ENCODE data around the gene FGA. TPM values are rescaled to one million over a fixed set of nuclear protein-coding genes. Genes with fewer than 3 reads are reported as not detected.
A peak's percentile ranks its signal among the peaks of the same experiment; 100 is the strongest.

Gene FGA
- total RNA-seq, 1 experiment from 2014 or later, result not detected

- Histone ChIP-seq H3K4me2 (no peak overlapping the region), H3K27ac (no peak overlapping the region), H2AFZ (no peak overlapping the region), H3K27me3 (ENCODE audit: insufficient read depth, low read depth) (no peaks in the 10 kb centered on the region), H3K4me3 (no peak overlapping the region), H3K9me3 (ENCODE audit: insufficient read depth, low read depth) (no peaks in the 10 kb centered on the region), H3K36me3 (ENCODE audit: low read depth) (no peaks in the 10 kb centered on the region), H3F3A (ENCODE audit: insufficient read depth, low read depth) (no peaks in the 10 kb centered on the region), H3K4me1 (replicated peaks; ENCODE audit: insufficient read depth) (no peaks in the 10 kb centered on the region), H3K9me2 (ENCODE audit: insufficient read depth) (no peaks in the 10 kb centered on the region), H3K79me2 (ENCODE audit: low read depth) (no peaks in the 10 kb centered on the region), H4K20me1 (ENCODE audit: insufficient read depth) (no peaks in the 10 kb centered on the region)
- DNase-seq, result peak in 1 of 2 experiments; percentile 36
- TF ChIP-seq, protein P1, sequence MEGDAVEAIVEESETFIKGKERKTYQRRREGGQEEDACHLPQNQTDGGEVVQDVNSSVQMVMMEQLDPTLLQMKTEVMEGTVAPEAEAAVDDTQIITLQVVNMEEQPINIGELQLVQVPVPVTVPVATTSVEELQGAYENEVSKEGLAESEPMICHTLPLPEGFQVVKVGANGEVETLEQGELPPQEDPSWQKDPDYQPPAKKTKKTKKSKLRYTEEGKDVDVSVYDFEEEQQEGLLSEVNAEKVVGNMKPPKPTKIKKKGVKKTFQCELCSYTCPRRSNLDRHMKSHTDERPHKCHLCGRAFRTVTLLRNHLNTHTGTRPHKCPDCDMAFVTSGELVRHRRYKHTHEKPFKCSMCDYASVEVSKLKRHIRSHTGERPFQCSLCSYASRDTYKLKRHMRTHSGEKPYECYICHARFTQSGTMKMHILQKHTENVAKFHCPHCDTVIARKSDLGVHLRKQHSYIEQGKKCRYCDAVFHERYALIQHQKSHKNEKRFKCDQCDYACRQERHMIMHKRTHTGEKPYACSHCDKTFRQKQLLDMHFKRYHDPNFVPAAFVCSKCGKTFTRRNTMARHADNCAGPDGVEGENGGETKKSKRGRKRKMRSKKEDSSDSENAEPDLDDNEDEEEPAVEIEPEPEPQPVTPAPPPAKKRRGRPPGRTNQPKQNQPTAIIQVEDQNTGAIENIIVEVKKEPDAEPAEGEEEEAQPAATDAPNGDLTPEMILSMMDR (conservative IDR thresholded peaks at IDR 0.05), result no peak
- TF ChIP-seq EZH2 (IDR thresholded peaks at IDR 0.05; ENCODE audit: low read depth), result no peak
- intact Hi-C loops (cut with micrococcal nuclease; ENCODE audit: unreplicated experiment), result no loop called here
- CTCF ChIA-PET, result no interaction called here
- no TSS peak for BruUV-seq (replicated peaks)
- POLR2A ChIA-PET (ENCODE audit: unreplicated experiment), result no interaction called here
These were observed 11.6 kb downstream of the FGA start for GRCh38 chr4:154578919-154579318.

GRCh38 chr4:154577324-154577723, 13.2 kb downstream of the FGA start:
- no peak overlapping the region for H2AFZ ChIP-seq
- POLR2A ChIA-PET (ENCODE audit: unreplicated experiment), result no interaction called here
- DNase-seq, result peak in 1 of 2 experiments; percentile 38
- TF ChIP-seq, protein P1 (conservative IDR thresholded peaks at IDR 0.05), result no peak
- no peak for TF ChIP-seq EZH2 (IDR thresholded peaks at IDR 0.05; ENCODE audit: low read depth)
- H3K27me3 ChIP-seq (ENCODE audit: insufficient read depth, low read depth), result no peaks in the 10 kb centered on the region
- no peaks in the 10 kb centered on the region for H3K79me2 ChIP-seq (ENCODE audit: low read depth)
- H3K4me1 ChIP-seq (replicated peaks; ENCODE audit: insufficient read depth), result no peaks in the 10 kb centered on the region
- no peaks in the 10 kb centered on the region for H3K9me2 ChIP-seq (ENCODE audit: insufficient read depth)
- CTCF ChIA-PET, result no interaction called here
- H3K36me3 ChIP-seq (ENCODE audit: low read depth), result no peaks in the 10 kb centered on the region
- no peak overlapping the region for H3K4me3 ChIP-seq
- no peaks in the 10 kb centered on the region for H3F3A ChIP-seq (ENCODE audit: insufficient read depth, low read depth)
- H3K9me3 ChIP-seq (ENCODE audit: insufficient read depth, low read depth), result no peaks in the 10 kb centered on the region
- no peak overlapping the region for H3K4me2 ChIP-seq
- no TSS peak for BruUV-seq (replicated peaks)
- intact Hi-C loops (cut with micrococcal nuclease; ENCODE audit: unreplicated experiment), result no loop called here
- H4K20me1 ChIP-seq (ENCODE audit: insufficient read depth), result no peaks in the 10 kb centered on the region
- no peak overlapping the region for H3K27ac ChIP-seq

- H3K4me1 ChIP-seq (replicated peaks; ENCODE audit: insufficient read depth), result no peaks in the 10 kb centered on the region
- ChIA-PET POLR2A (ENCODE audit: unreplicated experiment) (no interaction called here), CTCF (no interaction called here)
- no peak overlapping the region for H2AFZ ChIP-seq
- H3K36me3 ChIP-seq (ENCODE audit: low read depth), result no peaks in the 10 kb centered on the region
- no peaks in the 10 kb centered on the region for H3F3A ChIP-seq (ENCODE audit: insufficient read depth, low read depth)
- no peak overlapping the region for H3K4me3 ChIP-seq
- DNase-seq, result no peak
- H3K27ac ChIP-seq, result no peak overlapping the region
- H3K4me2 ChIP-seq, result no peak overlapping the region
- intact Hi-C loops (cut with micrococcal nuclease; ENCODE audit: unreplicated experiment), result no loop called here
- BruUV-seq (replicated peaks), result no TSS peak
- H3K9me2 ChIP-seq (ENCODE audit: insufficient read depth), result no peaks in the 10 kb centered on the region
- H3K79me2 ChIP-seq (ENCODE audit: low read depth), result no peaks in the 10 kb centered on the region
- H3K9me3 ChIP-seq (ENCODE audit: insufficient read depth, low read depth), result no peaks in the 10 kb centered on the region
- H4K20me1 ChIP-seq (ENCODE audit: insufficient read depth), result no peaks in the 10 kb centered on the region
- TF ChIP-seq, protein P1 (conservative IDR thresholded peaks at IDR 0.05), result no peak
- no peak for TF ChIP-seq EZH2 (IDR thresholded peaks at IDR 0.05; ENCODE audit: low read depth)
- no peaks in the 10 kb centered on the region for H3K27me3 ChIP-seq (ENCODE audit: insufficient read depth, low read depth)
These were observed 16.2 kb downstream of the FGA start for GRCh38 chr4:154574311-154574710.
